ENCODE measurements around the gene ADCY3. TPM values are rescaled to one million over a fixed set of nuclear protein-coding genes. Genes with fewer than 3 reads are reported as not detected.

Gene ADCY3
- polyA plus RNA-seq, 1 of the 3 experiments (the other 2 are of a cell fraction), result 53.9 TPM

DNA sequence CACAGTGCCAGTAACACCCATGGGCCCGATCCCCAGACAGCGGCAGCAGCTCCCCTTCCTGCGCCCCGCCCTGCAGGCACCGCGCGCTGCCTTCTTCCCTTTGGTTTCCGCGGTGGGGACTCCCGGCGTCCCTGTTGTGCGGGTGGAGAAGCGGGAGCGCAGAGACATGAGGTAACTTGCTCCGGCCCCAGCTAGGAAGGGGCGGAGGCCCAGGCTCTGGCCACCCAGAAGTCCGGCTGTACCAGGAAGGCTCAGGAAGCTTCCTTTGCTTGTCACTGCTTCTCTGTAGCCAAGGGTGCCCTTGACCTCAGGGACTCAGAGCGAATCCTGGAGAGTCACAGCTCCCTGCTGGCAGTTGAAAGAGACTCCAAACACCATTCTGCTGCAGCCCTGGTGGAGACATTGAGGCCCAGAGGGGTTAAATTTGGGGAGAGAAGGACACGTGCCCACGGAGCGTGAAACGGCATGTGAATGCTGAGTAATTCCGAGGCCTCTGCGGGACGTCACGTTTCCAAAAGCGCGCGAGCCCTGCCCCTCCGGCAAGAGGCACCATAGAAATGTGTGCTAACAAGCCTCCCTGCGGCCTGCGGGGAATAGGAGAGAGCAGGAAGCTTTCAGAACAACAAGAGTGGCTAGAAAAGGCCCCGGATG lies 6.7 kb upstream of the ADCY3 start:
- H3K9me2 ChIP-seq, result no peaks in the 10 kb centered on the region
- TF ChIP-seq FOXJ3 (CRISPR knock-in tag; IDR thresholded peaks at IDR 0.05), result no peak
- TF ChIP-seq ELF1 (IDR thresholded peaks at IDR 0.05), result no peak
- TF ChIP-seq, protein P1, sequence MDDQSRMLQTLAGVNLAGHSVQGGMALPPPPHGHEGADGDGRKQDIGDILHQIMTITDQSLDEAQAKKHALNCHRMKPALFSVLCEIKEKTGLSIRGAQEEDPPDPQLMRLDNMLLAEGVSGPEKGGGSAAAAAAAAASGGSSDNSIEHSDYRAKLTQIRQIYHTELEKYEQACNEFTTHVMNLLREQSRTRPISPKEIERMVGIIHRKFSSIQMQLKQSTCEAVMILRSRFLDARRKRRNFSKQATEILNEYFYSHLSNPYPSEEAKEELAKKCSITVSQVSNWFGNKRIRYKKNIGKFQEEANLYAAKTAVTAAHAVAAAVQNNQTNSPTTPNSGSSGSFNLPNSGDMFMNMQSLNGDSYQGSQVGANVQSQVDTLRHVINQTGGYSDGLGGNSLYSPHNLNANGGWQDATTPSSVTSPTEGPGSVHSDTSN (IDR thresholded peaks at IDR 0.05), result no peak
- TF ChIP-seq RXRA (IDR thresholded peaks at IDR 0.05; ENCODE audit: borderline replicate concordance, low read depth), result no peak
- TF ChIP-seq NRF1 (IDR thresholded peaks at IDR 0.05; ENCODE audit: low read depth, low read length), result no peak
- TF ChIP-seq, protein P2, sequence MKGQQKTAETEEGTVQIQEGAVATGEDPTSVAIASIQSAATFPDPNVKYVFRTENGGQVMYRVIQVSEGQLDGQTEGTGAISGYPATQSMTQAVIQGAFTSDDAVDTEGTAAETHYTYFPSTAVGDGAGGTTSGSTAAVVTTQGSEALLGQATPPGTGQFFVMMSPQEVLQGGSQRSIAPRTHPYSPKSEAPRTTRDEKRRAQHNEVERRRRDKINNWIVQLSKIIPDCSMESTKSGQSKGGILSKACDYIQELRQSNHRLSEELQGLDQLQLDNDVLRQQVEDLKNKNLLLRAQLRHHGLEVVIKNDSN (IDR thresholded peaks at IDR 0.05; ENCODE audit: borderline replicate concordance, low read depth), result no peak
- TF ChIP-seq NFIC (IDR thresholded peaks at IDR 0.05; ENCODE audit: borderline replicate concordance), result no peak
- CTCF ChIA-PET, result interaction anchor here (1.2 kb wide), 1 partner anchor 11 kb away, joined by 3 read pairs; no protein-coding TSS in a partner anchor
- no peaks in the 10 kb centered on the region for H3K36me3 ChIP-seq (replicated peaks in 1 of 2; ENCODE audit: control insufficient read depth in 1 of 2, insufficient read depth in 2 of 2, low read length in 1 of 2)
- DNase-seq, result no peak
- H3K27ac ChIP-seq (ENCODE audit: low read depth in 2 of 2, low read length in 1 of 2), result no peak overlapping the region
- H3K27me3 ChIP-seq (ENCODE audit: insufficient read depth), result no peaks in the 10 kb centered on the region
- no peaks in the 10 kb centered on the region for H3K4me1 ChIP-seq (ENCODE audit: control insufficient read depth in 1 of 2, insufficient read depth in 2 of 2, low read depth in 1 of 2, low read length in 1 of 2)
- H3K4me3 ChIP-seq (ENCODE audit: low read depth in 2 of 2, low read length in 1 of 2), result no peak overlapping the region
- 94% methylated on average over 30 of the region's 33 CpGs for WGBS (ENCODE audit: low lambda C conversion rate)
- no peaks in the 10 kb centered on the region for H3K79me2 ChIP-seq (ENCODE audit: insufficient read depth)
- POLR2A ChIA-PET, result no interaction called here
- no peak overlapping the region for H2AFZ ChIP-seq (ENCODE audit: low read depth)
- H3K9ac ChIP-seq, result no peak overlapping the region
- H3K9me3 ChIP-seq, result no peaks in the 10 kb centered on the region
- no peak overlapping the region for H3K4me2 ChIP-seq
- H4K20me1 ChIP-seq (ENCODE audit: insufficient read depth), result no peaks in the 10 kb centered on the region
- no peaks in the 10 kb centered on the region for H3F3A ChIP-seq (replicated peaks; ENCODE audit: insufficient read depth)

DNA sequence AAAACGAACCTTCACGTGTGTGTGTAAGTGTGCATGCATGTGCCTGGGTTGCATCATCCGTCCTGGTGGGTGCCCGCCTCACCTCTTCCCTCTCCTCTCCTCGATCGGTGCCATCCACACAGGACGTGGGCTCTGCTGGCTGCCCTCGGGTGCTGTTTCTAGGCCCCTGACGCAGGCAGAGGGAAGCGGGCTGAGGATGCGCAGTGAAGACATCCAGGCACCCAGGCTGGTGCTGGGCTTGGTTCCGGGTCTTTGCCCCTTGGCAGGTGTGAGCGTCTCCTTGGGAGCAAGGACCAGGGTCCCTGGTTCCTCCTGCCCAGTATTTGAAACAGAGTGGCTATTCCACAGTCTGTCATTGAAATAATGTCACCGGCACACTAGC lies 6.2 kb upstream of the ADCY3 start:
- WGBS (ENCODE audit: low lambda C conversion rate), result 89% methylated on average over 14 of the region's 14 CpGs
- H3K27me3 ChIP-seq (ENCODE audit: insufficient read depth), result no peaks in the 10 kb centered on the region
- CTCF ChIA-PET, result no interaction called here
- no peak overlapping the region for H3K9ac ChIP-seq
- no peaks in the 10 kb centered on the region for H3K9me3 ChIP-seq
- H4K20me1 ChIP-seq (ENCODE audit: insufficient read depth), result no peaks in the 10 kb centered on the region
- no peaks in the 10 kb centered on the region for H3K9me2 ChIP-seq
- TF ChIP-seq GATA2 (CRISPR knock-in tag; IDR thresholded peaks at IDR 0.05) (no peak), NFIC (IDR thresholded peaks at IDR 0.05; ENCODE audit: borderline replicate concordance) (no peak), SMC3 (IDR thresholded peaks at IDR 0.05; ENCODE audit: low read depth, low read length) (no peak)
- no peaks in the 10 kb centered on the region for H3K4me1 ChIP-seq (ENCODE audit: control insufficient read depth in 1 of 2, insufficient read depth in 2 of 2, low read depth in 1 of 2, low read length in 1 of 2)
- no peak overlapping the region for H3K4me2 ChIP-seq
- H3K4me3 ChIP-seq (ENCODE audit: low read depth in 2 of 2, low read length in 1 of 2), result no peak overlapping the region
- H3F3A ChIP-seq (replicated peaks; ENCODE audit: insufficient read depth), result peaks cover 4% of the 10 kb centered on the region
- no peaks in the 10 kb centered on the region for H3K79me2 ChIP-seq (ENCODE audit: insufficient read depth)
- DNase-seq, result no peak
- H2AFZ ChIP-seq (ENCODE audit: low read depth), result no peak overlapping the region
- H3K36me3 ChIP-seq (replicated peaks in 1 of 2; ENCODE audit: control insufficient read depth in 1 of 2, insufficient read depth in 2 of 2, low read length in 1 of 2), result no peaks in the 10 kb centered on the region
- no peak overlapping the region for H3K27ac ChIP-seq (ENCODE audit: low read depth in 2 of 2, low read length in 1 of 2)
- POLR2A ChIA-PET, result no interaction called here

DNA sequence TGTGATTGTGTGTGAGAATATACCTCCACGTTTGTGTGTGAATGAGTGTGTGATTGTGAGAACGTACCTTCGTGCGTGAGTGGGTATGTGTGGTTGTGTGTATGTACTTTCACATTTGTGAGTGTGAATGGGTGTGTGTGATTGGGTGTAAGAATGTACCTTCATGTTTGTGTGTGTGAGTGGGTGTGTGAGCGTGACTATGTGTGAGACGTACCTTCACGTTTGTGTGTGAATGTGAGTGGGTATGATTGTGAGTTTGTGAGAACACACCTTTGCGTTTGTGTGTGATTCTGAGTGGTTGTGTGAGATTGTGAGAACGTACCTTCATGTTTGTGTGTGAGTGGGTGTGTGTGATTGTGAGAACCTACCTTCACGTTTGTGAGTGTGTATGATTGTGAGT lies 5.8 kb upstream of the ADCY3 start:
- Histone ChIP-seq H3K27ac (ENCODE audit: low read depth in 2 of 2, low read length in 1 of 2) (no peak overlapping the region), H3F3A (replicated peaks; ENCODE audit: insufficient read depth) (peaks cover 6% of the 10 kb centered on the region), H3K27me3 (ENCODE audit: insufficient read depth) (no peaks in the 10 kb centered on the region), H3K4me1 (ENCODE audit: control insufficient read depth in 1 of 2, insufficient read depth in 2 of 2, low read depth in 1 of 2, low read length in 1 of 2) (peaks cover 0 to 2% of the 10 kb centered on the region in 2 experiments; a peak in 1 of 4 replicates), H4K20me1 (ENCODE audit: insufficient read depth) (no peaks in the 10 kb centered on the region), H3K9me2 (no peaks in the 10 kb centered on the region), H3K9ac (no peak overlapping the region), H3K4me3 (ENCODE audit: low read depth in 2 of 2, low read length in 1 of 2) (no peak overlapping the region), H3K9me3 (no peaks in the 10 kb centered on the region), H3K79me2 (ENCODE audit: insufficient read depth) (no peaks in the 10 kb centered on the region), H3K36me3 (replicated peaks in 1 of 2; ENCODE audit: control insufficient read depth in 1 of 2, insufficient read depth in 2 of 2, low read length in 1 of 2) (no peaks in the 10 kb centered on the region), H3K4me2 (no peak overlapping the region), H2AFZ (ENCODE audit: low read depth) (no peak overlapping the region)
- 91% methylated on average over 10 of the region's 10 CpGs for WGBS (ENCODE audit: low lambda C conversion rate)
- ChIA-PET POLR2A (no interaction called here), CTCF (no interaction called here)
- DNase-seq, result no peak
- TF ChIP-seq, protein P1 (IDR thresholded peaks at IDR 0.05), result no peak
- TF ChIP-seq RXRA (IDR thresholded peaks at IDR 0.05; ENCODE audit: borderline replicate concordance, low read depth) (no peak), JUND (IDR thresholded peaks at IDR 0.05) (no peak), MEF2A (IDR thresholded peaks at IDR 0.05; ENCODE audit: borderline replicate concordance, low read depth) (no peak), SMC3 (IDR thresholded peaks at IDR 0.05; ENCODE audit: low read depth, low read length) (no peak), TEAD4 (IDR thresholded peaks at IDR 0.05; ENCODE audit: borderline replicate concordance, insufficient read depth) (no peak), TAF1 (IDR thresholded peaks at IDR 0.05; ENCODE audit: borderline replicate concordance, low read depth, low read length) (no peak), NRF1 (IDR thresholded peaks at IDR 0.05; ENCODE audit: low read depth, low read length) (no peak), CHD2 (IDR thresholded peaks at IDR 0.05; ENCODE audit: low read length, partially characterized antibody) (no peak), POLR2AphosphoS5 (IDR thresholded peaks at IDR 0.05; ENCODE audit: low read depth, low read length) (no peak), TCF12 (IDR thresholded peaks at IDR 0.05) (no peak), RCOR1 (IDR thresholded peaks at IDR 0.05; ENCODE audit: low read length) (no peak), FOXM1 (IDR thresholded peaks at IDR 0.05; ENCODE audit: low read depth) (no peak), SIN3A (IDR thresholded peaks at IDR 0.05; ENCODE audit: borderline replicate concordance, low read depth, low read length) (no peak)
- TF ChIP-seq, protein P2 (IDR thresholded peaks at IDR 0.05; ENCODE audit: borderline replicate concordance, low read depth), result no peak
